ENCODE measurements around the gene B4GALNT2.

DNA sequence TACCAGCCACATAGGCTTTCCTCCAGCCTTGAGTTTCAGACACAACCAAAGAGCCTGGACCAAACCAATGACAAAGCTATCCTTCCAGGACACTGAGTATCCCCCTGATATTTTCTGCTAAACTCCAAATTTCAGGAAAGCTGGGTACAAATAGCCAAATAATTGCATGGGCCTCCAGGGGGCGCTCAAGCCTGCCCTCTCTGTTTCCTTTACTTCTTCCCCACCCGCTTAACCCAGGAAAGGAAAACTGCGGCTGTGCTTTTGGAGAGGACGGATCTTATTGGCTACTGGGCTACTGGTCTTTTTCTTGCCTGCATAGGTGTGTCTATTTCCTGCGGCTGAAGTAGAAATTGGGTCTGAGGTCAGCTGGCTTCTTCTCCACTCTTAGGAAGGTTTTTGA lies 47.7 kb downstream of the B4GALNT2 start:
- TF ChIP-seq POLR2AphosphoS5 (IDR thresholded peaks at IDR 0.05), result no peak
- no peak for TF ChIP-seq EZH2 (IDR thresholded peaks at IDR 0.05; ENCODE audit: borderline replicate concordance, insufficient read depth, low read length, poor library complexity, severe bottlenecking)
- TF ChIP-seq, protein P1, sequence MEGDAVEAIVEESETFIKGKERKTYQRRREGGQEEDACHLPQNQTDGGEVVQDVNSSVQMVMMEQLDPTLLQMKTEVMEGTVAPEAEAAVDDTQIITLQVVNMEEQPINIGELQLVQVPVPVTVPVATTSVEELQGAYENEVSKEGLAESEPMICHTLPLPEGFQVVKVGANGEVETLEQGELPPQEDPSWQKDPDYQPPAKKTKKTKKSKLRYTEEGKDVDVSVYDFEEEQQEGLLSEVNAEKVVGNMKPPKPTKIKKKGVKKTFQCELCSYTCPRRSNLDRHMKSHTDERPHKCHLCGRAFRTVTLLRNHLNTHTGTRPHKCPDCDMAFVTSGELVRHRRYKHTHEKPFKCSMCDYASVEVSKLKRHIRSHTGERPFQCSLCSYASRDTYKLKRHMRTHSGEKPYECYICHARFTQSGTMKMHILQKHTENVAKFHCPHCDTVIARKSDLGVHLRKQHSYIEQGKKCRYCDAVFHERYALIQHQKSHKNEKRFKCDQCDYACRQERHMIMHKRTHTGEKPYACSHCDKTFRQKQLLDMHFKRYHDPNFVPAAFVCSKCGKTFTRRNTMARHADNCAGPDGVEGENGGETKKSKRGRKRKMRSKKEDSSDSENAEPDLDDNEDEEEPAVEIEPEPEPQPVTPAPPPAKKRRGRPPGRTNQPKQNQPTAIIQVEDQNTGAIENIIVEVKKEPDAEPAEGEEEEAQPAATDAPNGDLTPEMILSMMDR (IDR thresholded peaks at IDR 0.05; ENCODE audit: poor library complexity, severe bottlenecking), result peak; percentile 33
- TF ChIP-seq MXI1 (conservative IDR thresholded peaks at IDR 0.05; ENCODE audit: poor library complexity, severe bottlenecking), result no peak
- TF ChIP-seq EP300 (conservative IDR thresholded peaks at IDR 0.05; ENCODE audit: poor library complexity, severe bottlenecking), result no peak
